Ishikawa (cell line): ENCODE results near the gene RAPGEF2.

Experiments
- CEBPB ChIP-seq: IDR thresholded peaks from 2 replicates; pipeline ENCODE4 v1.6.1; 2012
- CREB1 ChIP-seq: IDR thresholded peaks from 2 replicates; pipeline ENCODE4 v1.6.1; 2012; ENCODE audit warnings: low read depth
- EGR1 ChIP-seq: IDR thresholded peaks from 2 replicates; pipeline ENCODE4 v1.6.1; 2012
- EP300 ChIP-seq: IDR thresholded peaks from 2 replicates; pipeline ENCODE4 v1.6.1; 2012; ENCODE audit warnings: borderline replicate concordance
- FOXM1 ChIP-seq: IDR thresholded peaks from 2 replicates; pipeline ENCODE4 v1.6.1; 2012; ENCODE audit warnings: low read depth, borderline replicate concordance
- MAX ChIP-seq: IDR thresholded peaks from 2 replicates; pipeline ENCODE4 v1.6.1; 2012
- NFIC ChIP-seq: IDR thresholded peaks from 2 replicates; pipeline ENCODE4 v1.6.1; 2012
- RAD21 ChIP-seq: IDR thresholded peaks from 2 replicates; pipeline ENCODE4 v1.6.1; 2012; ENCODE audit warnings: low read depth
- REST ChIP-seq: IDR thresholded peaks from 2 replicates; pipeline ENCODE4 v1.6.1; 2012; ENCODE audit warnings: low read depth, mild to moderate bottlenecking
- TAF1 ChIP-seq: IDR thresholded peaks from 2 replicates; pipeline ENCODE4 v1.6.1; 2012; ENCODE audit warnings: low read depth, mild to moderate bottlenecking
- TCF12 ChIP-seq: IDR thresholded peaks from 2 replicates; pipeline ENCODE4 v1.6.1; 2012; ENCODE audit warnings: low read depth
- TEAD4 ChIP-seq: IDR thresholded peaks from 2 replicates; pipeline ENCODE4 v1.6.1; 2012
- USF1 ChIP-seq: IDR thresholded peaks from 2 replicates; pipeline ENCODE4 v1.6.1; 2012
- YY1 ChIP-seq: IDR thresholded peaks from 2 replicates; pipeline ENCODE4 v1.6.1; 2012; ENCODE audit warnings: low read depth
- ZBTB7A ChIP-seq: IDR thresholded peaks from 2 replicates; pipeline ENCODE4 v1.6.1; 2012; ENCODE audit warnings: low read depth

The RAPGEF2 gene

GRCh38 chr4:159137176-159137575, 34.3 kb downstream of the RAPGEF2 start:
- no peak for TF ChIP-seq TAF1
- no peak for TF ChIP-seq CREB1
- no peak for TF ChIP-seq TEAD4
- no peak for TF ChIP-seq USF1
- no peak for TF ChIP-seq YY1
- TF ChIP-seq EP300: no peak
- no peak for TF ChIP-seq FOXM1
- TF ChIP-seq REST: no peak
- no peak for TF ChIP-seq ZBTB7A
- no peak for TF ChIP-seq CEBPB
- TF ChIP-seq TCF12: no peak
- TF ChIP-seq RAD21: no peak
- no peak for TF ChIP-seq MAX
- TF ChIP-seq EGR1: no peak
- TF ChIP-seq NFIC: no peak

GRCh38 chr4:159138436-159138835, 35.6 kb downstream of the RAPGEF2 start:
- TF ChIP-seq TAF1 (no peak), MAX (no peak), TEAD4 (no peak), EP300 (no peak), FOXM1 (no peak), USF1 (no peak)

GRCh38 chr4:159141193-159141592, 38.3 kb downstream of the RAPGEF2 start:
- TF ChIP-seq EGR1 (no peak), TAF1 (no peak), TEAD4 (no peak), REST (no peak), ZBTB7A (no peak), FOXM1 (no peak), TCF12 (no peak), YY1 (no peak), NFIC (no peak), USF1 (no peak), RAD21 (no peak)

- TF ChIP-seq NFIC (no peak), TEAD4 (no peak), TCF12 (no peak), TAF1 (no peak), EGR1 (no peak), MAX (no peak), CEBPB (no peak), REST (no peak), YY1 (no peak), RAD21 (no peak), ZBTB7A (no peak), FOXM1 (no peak), EP300 (no peak), USF1 (no peak), CREB1 (no peak)
These were observed 39.4 kb downstream of the RAPGEF2 start for GRCh38 chr4:159142241-159142640.
